ENCODE results near the gene EEF1B2.
"Not testable (repeated sequence)": the region's sequence is repeated elsewhere in the genome, so short reads cannot be mapped to it uniquely, and the experiment has no call there.

EEF1B2 gene

GRCh38 chr2:206159346-206160124, at the start of gene EEF1B2, which contains the start of gene NDUFS1:
Gene EEF1B2, plus strand, starts transcription at chr2:206159895. Its CDS starts 85 bp downstream, at chr2:206159980.
Gene NDUFS1, minus strand, starts transcription at chr2:206159444. Its CDS starts 5,766 bp downstream, at chr2:206153678.
- peak; percentile 83 to 91 for DNase-seq (ENCODE audit: low read depth in 2 of 2)

GRCh38 chr2:206112108-206112507, 47.6 kb upstream of the EEF1B2 start:
- DNase-seq (ENCODE audit: low read depth in 2 of 2) = no peak

- no peak for DNase-seq (ENCODE audit: low read depth in 2 of 2)
These were observed 46.7 kb upstream of the EEF1B2 start for GRCh38 chr2:206112846-206113547.

GRCh38 chr2:206115026-206115578, 44.6 kb upstream of the EEF1B2 start:
- no peak for DNase-seq (ENCODE audit: low read depth in 2 of 2)

GRCh38 chr2:206116278-206116677, 43.4 kb upstream of the EEF1B2 start:
- DNase-seq (ENCODE audit: low read depth in 2 of 2) = no peak

GRCh38 chr2:206122569-206122968, 37.1 kb upstream of the EEF1B2 start:
- not testable (repeated sequence) for DNase-seq (ENCODE audit: low read depth in 2 of 2)

- DNase-seq (ENCODE audit: low read depth in 2 of 2) = no peak
These were observed 33.8 kb upstream of the EEF1B2 start for GRCh38 chr2:206125901-206126300.

- DNase-seq (ENCODE audit: low read depth in 2 of 2) = no peak
These were observed 32.0 kb upstream of the EEF1B2 start for GRCh38 chr2:206127656-206128055.

GRCh38 chr2:206143451-206143850, 16.2 kb upstream of the EEF1B2 start:
- no peak for DNase-seq (ENCODE audit: low read depth in 2 of 2)

GRCh38 chr2:206144383-206144782, 15.3 kb upstream of the EEF1B2 start:
- DNase-seq (ENCODE audit: low read depth in 2 of 2) = no peak

GRCh38 chr2:206145665-206146064, 14.0 kb upstream of the EEF1B2 start:
- no peak for DNase-seq (ENCODE audit: low read depth in 2 of 2)

GRCh38 chr2:206149330-206149729, 10.4 kb upstream of the EEF1B2 start:
- DNase-seq (ENCODE audit: low read depth in 2 of 2) = no peak

- DNase-seq (ENCODE audit: low read depth in 2 of 2) = no peak
These were observed 9.5 kb upstream of the EEF1B2 start for GRCh38 chr2:206150168-206150567.

GRCh38 chr2:206150631-206151030, 9.1 kb upstream of the EEF1B2 start:
- DNase-seq (ENCODE audit: low read depth in 2 of 2) = no peak

- no peak for DNase-seq (ENCODE audit: low read depth in 2 of 2)
These were observed 5.5 kb upstream of the EEF1B2 start for GRCh38 chr2:206154197-206154596.

GRCh38 chr2:206157014-206157413, 2.7 kb upstream of the EEF1B2 start:
- DNase-seq (ENCODE audit: low read depth in 2 of 2) = not testable (repeated sequence)

- no peak for DNase-seq (ENCODE audit: low read depth in 2 of 2)
These were observed 941 bp upstream of the EEF1B2 start for GRCh38 chr2:206158563-206159345.

GRCh38 chr2:206160125-206160806, 571 bp downstream of the EEF1B2 start:
- peak in 1 of 2 donors; percentile 32 for DNase-seq (ENCODE audit: low read depth in 2 of 2)

GRCh38 chr2:206160807-206161179, 1.1 kb downstream of the EEF1B2 start:
- DNase-seq (ENCODE audit: low read depth in 2 of 2) = no peak

- DNase-seq (ENCODE audit: low read depth in 2 of 2) = not testable (repeated sequence)
These were observed 2.7 kb downstream of the EEF1B2 start for GRCh38 chr2:206162401-206162800.

- no peak for DNase-seq (ENCODE audit: low read depth in 2 of 2)
These were observed 3.7 kb downstream of the EEF1B2 start for GRCh38 chr2:206163251-206163880.
